Ascending aorta (tissue), 2 donors: ENCODE results near the gene IL11. TPM values are rescaled to one million over a fixed set of nuclear protein-coding genes. Genes with fewer than 3 reads are reported as not detected.

ENCODE experiments used
- DNase-seq, 2 donors: peaks; one replicate each; pipeline ENCODE4 v3.0.0-alpha.2; 2019; ENCODE audit warnings: low spot score in 2 of 2
- H3K27ac ChIP-seq, 2 donors: fragments of 200-600 bp; sonication (generic); one replicate each; pipeline ENCODE4 v1.5.1; 2016 to 2017; ENCODE audit warnings: mild to moderate bottlenecking in 1 of 2
- H3K27me3 ChIP-seq: fragments of 200-600 bp; sonication (generic); one replicate; pipeline ENCODE4 v1.5.1; 2017
- H3K36me3 ChIP-seq, 2 donors: fragments of 200-600 bp; sonication (generic); one replicate each; pipeline ENCODE4 v1.5.1; 2016
- H3K4me1 ChIP-seq, 2 donors: fragments of 200-600 bp; sonication (generic); one replicate each; pipeline ENCODE4 v1.5.1; 2016 to 2017; ENCODE audit warnings: mild to moderate bottlenecking in 1 of 2
- H3K4me3 ChIP-seq, 2 donors: fragments of 200-600 bp; sonication (generic); one replicate each; pipeline ENCODE4 v1.5.1; 2016 to 2017; ENCODE audit warnings: mild to moderate bottlenecking in 1 of 2
- H3K9me3 ChIP-seq, 2 donors: fragments of 200-600 bp; sonication (generic); one replicate each; pipeline ENCODE4 v1.5.1; 2016
- intact Hi-C: fragments of 100-400 bp; cut with DNase I; formaldehyde crosslinking; loops from one replicate; pipeline ENCODE4 v1.15.1; 2023
- total RNA-seq: library from RNA; depleted of rRNA; stranded (reverse); fragments of >200 nt; gene quantifications from one replicate; pipeline ENCODE4 v1.1.0, GENCODE V29; 2016
- TF ChIP-seq, protein P1 (sequence below), 3 experiments: fragments of 200-600 bp in 2 of 3; fragments of 450-650 bp in 1 of 3; sonication (generic) in 2 of 3; IDR thresholded peaks; one replicate each; pipeline ENCODE4 v1.5.1; 2016 to 2019; ENCODE audit warnings: antibody characterized with exemption in 3 of 3, mild to moderate bottlenecking in 1 of 3, moderate library complexity in 1 of 3

The IL11 gene
- total RNA-seq, 1 donor from 2014 or later: not detected

GRCh38 chr19:55345101-55345817 lies 25.0 kb downstream of the IL11 start:
- no peak for DNase-seq
- Histone ChIP-seq H3K4me3 (no peak overlapping the region), H3K4me1 (peaks cover 4 to 14% of the 10 kb centered on the region in 2 donors), H3K27ac (no peak overlapping the region), H3K27me3 (no peaks in the 10 kb centered on the region), H3K36me3 (peaks cover 13 to 25% of the 10 kb centered on the region in 2 donors), H3K9me3 (no peaks in the 10 kb centered on the region)
- TF ChIP-seq, protein P1, sequence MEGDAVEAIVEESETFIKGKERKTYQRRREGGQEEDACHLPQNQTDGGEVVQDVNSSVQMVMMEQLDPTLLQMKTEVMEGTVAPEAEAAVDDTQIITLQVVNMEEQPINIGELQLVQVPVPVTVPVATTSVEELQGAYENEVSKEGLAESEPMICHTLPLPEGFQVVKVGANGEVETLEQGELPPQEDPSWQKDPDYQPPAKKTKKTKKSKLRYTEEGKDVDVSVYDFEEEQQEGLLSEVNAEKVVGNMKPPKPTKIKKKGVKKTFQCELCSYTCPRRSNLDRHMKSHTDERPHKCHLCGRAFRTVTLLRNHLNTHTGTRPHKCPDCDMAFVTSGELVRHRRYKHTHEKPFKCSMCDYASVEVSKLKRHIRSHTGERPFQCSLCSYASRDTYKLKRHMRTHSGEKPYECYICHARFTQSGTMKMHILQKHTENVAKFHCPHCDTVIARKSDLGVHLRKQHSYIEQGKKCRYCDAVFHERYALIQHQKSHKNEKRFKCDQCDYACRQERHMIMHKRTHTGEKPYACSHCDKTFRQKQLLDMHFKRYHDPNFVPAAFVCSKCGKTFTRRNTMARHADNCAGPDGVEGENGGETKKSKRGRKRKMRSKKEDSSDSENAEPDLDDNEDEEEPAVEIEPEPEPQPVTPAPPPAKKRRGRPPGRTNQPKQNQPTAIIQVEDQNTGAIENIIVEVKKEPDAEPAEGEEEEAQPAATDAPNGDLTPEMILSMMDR (IDR thresholded peaks at IDR 0.05): no peak
- intact Hi-C loops: no loop called here

DNA sequence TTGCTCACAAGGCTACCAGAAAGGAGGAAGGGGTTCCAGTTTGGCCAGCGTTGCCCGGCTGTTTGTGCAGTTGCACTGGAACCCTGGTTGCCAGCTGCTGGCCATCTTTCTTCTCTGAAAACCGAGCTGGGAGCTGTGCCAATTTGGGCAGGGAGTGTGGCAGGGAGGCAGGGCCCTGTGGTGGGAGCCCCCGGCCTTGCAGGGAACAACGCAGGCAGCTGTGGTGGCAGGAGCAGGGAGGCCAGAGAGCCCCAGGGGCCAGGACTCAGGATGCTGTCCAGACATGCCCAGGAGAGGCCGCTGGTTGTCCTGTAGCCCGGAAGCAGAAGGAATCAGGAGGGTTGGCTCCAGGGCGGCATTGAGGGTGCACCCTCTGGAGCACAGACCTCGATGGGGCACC lies 25.8 kb downstream of the IL11 start:
- DNase-seq: no peak
- Histone ChIP-seq H3K27me3 (no peaks in the 10 kb centered on the region), H3K36me3 (peaks cover 13 to 25% of the 10 kb centered on the region in 2 donors), H3K4me1 (peaks cover 5 to 17% of the 10 kb centered on the region in 2 donors), H3K9me3 (no peaks in the 10 kb centered on the region), H3K27ac (no peak overlapping the region), H3K4me3 (no peak overlapping the region)
- TF ChIP-seq, protein P1 (IDR thresholded peaks at IDR 0.05): no peak
- intact Hi-C loops: no loop called here

- intact Hi-C loops: no loop called here
- no peaks in the 10 kb centered on the region for H3K9me3 ChIP-seq
- peaks cover 5 to 17% of the 10 kb centered on the region in 2 donors for H3K4me1 ChIP-seq
- no peak for DNase-seq
- peaks cover 13 to 18% of the 10 kb centered on the region in 2 donors for H3K36me3 ChIP-seq
- peak overlapping the region in 1 of 2 donors; percentile 82 for H3K4me3 ChIP-seq
- H3K27ac ChIP-seq: no peak overlapping the region
- TF ChIP-seq, protein P1 (IDR thresholded peaks at IDR 0.05): no peak
- H3K27me3 ChIP-seq: no peaks in the 10 kb centered on the region
Measured at GRCh38 chr19:55341595-55342531, 28.4 kb downstream of the IL11 start.

DNA sequence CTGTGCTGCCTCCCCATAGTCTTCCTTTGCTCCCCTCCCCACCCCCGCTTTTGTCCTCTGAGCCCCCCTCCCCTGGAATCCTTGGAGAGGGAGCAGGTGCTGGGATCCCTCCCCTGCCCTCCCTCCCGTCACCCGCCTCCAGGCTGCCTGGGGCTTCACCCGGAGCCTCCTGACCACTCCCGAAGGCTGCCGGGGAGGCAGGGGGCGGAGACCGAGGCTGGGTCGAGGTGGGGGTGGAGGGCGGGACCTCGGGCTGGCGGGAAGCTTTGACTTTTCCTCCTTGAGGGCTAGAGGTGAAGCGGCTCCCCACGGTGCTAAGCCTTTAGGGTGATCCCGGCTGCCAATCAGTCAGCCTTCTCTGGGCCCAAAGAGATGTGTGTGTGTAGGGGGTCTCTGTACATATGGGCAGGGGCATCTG lies 29.1 kb downstream of the IL11 start:
- Histone ChIP-seq H3K36me3 (peaks cover 12 to 13% of the 10 kb centered on the region in 2 donors), H3K4me3 (peak overlapping the region; percentile 82 to 84), H3K9me3 (no peaks in the 10 kb centered on the region), H3K27ac (no peak overlapping the region), H3K27me3 (no peaks in the 10 kb centered on the region), H3K4me1 (peaks cover 5 to 17% of the 10 kb centered on the region in 2 donors)
- TF ChIP-seq, protein P1 (IDR thresholded peaks at IDR 0.05): no peak
- peak in 1 of 2 donors; percentile 80 for DNase-seq
- intact Hi-C loops: no loop called here

DNA sequence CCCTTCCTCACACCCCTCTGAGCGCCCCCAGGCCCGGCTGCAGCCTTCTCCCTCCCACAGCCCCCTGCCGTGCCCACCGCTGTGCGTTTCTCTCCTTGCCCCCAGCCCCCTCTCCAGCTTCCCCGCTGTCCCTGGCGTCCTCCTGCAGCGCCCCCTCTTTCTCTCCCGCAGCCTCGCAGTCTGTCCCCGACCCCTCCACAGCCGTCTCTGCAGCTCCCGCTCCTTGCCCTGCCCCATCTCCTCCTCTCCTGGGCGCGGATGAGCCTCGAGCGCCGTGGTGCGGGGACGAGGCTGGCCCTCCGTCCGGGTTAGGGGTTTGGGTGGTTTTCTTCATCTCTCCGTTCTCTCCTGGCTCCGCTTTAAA lies 29.5 kb downstream of the IL11 start:
- Histone ChIP-seq H3K9me3 (no peaks in the 10 kb centered on the region), H3K4me1 (peaks cover 5 to 17% of the 10 kb centered on the region in 2 donors), H3K27ac (no peak overlapping the region), H3K27me3 (no peaks in the 10 kb centered on the region), H3K36me3 (peaks cover 12 to 13% of the 10 kb centered on the region in 2 donors), H3K4me3 (peak overlapping the region; percentile 82 to 84)
- DNase-seq: no peak
- TF ChIP-seq, protein P1 (IDR thresholded peaks at IDR 0.05): peak in 1 of 3 experiments; percentile 28
- intact Hi-C loops: no loop called here
